Endometrium (tissue), 2 donors: Measurements from ENCODE around the gene RAB20.
"Not testable (repeated sequence)": the region's sequence is repeated elsewhere in the genome, so short reads cannot be mapped to it uniquely, and the experiment has no call there.

Source experiments
- FAIRE-seq: peaks from 2 replicates; lab custom pipeline; 2012; peaks lifted over from hg19 to GRCh38; lab: Jason Lieb, UNC
- donor health status: control.
- donor health status: control.

The RAB20 gene

DNA sequence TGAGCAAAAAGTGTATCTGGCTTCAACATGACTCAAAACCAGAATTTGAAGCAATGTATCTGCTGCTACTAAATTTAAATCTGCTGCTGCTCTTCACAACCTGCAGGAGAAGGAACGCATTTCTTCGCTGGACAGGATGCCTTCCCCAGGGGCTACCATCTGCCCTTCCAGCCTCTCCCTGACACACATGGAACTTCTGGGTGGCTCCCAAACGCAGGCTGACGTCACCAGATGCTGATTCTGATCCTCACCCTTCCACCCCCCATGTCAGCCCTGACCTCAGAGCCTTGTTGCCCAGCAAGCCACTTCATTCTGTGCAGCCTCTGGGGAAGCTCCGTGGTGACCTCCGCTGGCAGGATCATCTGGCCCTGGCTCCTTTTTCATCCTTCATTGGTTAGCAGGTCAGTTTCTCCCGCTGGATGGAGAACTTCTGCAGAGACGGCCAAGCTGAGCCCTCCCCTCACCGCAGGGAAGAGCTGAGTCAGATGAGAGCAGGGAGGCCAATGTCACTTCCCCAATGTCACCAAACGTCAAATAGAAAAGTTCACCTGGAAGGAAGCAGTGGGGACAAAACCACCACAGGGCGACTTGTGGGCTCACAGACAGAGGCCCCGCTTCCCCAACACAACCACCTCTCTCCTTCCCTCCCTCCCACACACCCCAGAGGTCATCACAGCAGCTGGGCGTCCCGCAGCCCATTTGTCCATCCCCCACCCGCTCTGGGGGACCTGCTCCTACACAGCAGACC lies 14.0 kb upstream of the RAB20 start:
- FAIRE-seq, result no peak

DNA sequence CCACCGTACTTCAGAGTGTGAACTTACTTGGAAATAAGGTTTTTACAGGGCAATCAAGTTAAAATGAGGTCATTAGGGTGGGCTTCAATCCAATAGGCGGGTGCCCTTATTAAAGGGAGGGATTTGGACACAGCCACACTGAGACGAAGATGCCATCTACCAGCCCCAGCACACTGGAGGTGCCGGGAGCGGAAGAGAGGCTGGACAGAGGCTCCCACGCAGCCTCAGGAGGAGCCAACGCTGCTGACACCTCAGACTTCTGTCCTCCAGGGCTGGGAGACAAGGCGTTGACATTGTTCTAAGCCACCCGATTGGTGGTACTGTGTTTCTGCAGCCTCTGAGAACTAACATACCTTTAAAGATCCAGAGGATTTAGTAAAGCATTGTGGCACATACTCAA lies 12.6 kb upstream of the RAB20 start:
- no peak for FAIRE-seq

DNA sequence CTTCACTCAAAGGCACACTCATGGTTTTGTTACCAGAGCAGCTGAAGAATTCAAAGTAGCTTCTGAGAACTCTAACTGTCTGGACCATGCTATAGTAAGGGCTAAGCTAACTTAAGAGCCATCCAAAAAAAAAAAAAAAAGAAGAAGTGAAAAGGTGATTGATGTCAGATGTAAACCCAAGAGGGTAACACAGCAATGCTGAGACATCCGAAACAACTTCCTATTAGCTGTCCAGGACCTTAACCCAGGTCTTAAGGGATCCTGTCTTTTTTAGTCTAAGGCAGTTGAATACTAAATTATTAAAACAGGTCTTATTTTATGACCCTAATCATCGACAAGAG lies 11.2 kb upstream of the RAB20 start:
- no peak for FAIRE-seq

GRCh38 chr13:110571896-110572777 lies 10.6 kb upstream of the RAB20 start:
- no peak for FAIRE-seq

DNA sequence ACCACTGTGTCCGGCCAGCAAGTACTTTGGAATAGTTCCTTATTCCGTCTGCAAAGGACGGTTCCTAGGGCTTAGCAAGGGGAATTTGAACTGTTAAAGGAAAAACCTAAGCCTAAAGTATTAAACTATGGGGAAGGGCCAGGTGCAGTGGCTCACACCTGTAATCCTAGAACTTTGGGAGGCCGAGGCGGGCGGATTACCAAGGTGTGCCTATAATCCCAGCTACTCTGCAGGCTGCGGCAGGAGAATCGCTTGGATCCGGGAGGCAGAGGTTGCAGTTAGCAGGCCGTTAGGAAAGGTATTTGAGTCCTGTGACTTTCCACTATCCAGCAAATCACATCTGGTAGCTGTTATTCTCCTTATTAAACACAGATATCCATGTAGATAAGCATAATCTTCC lies 9.4 kb upstream of the RAB20 start:
- FAIRE-seq, result no peak

DNA sequence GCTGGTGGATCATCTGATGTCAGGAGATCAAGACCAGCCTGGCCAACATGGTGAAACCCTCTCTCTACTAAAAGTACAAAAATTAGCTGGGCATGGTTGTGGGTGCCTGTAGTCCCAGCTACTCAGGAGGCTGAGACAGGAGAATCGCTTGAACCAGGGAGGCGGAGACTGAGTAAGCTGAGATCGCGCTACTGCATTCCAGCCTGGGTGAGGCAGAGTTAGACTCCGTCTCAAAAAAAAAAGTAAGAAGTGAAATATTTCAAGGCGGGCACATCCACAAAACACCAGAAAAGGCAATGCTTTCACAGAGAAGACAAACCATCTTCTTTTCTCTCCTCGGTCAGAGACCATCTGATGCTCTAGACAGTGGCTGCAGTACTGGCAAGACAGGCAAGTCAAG lies 8.4 kb upstream of the RAB20 start:
- not testable (repeated sequence) for FAIRE-seq

- no peak for FAIRE-seq
Observed at GRCh38 chr13:110568612-110569011, 7.1 kb upstream of the RAB20 start.

DNA sequence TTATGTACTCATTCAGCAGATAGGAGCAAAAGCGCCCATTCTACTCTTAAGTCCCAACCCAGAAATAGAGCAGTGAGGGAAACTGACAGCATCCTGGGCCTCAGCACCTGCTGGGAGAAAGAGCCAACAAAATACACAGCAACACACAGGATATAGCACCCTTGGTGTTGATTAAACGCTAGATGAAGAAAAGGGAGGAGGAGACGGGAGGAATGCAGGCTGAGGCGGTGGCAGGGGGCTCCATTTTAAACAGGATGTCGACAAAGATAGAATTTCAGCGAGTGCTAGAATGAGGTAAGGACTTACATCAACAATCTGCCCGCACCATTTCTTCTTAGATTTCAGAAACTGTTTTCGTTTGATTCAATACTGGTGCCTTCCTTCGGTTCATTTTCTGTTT lies 4.6 kb upstream of the RAB20 start:
- no peak for FAIRE-seq

DNA sequence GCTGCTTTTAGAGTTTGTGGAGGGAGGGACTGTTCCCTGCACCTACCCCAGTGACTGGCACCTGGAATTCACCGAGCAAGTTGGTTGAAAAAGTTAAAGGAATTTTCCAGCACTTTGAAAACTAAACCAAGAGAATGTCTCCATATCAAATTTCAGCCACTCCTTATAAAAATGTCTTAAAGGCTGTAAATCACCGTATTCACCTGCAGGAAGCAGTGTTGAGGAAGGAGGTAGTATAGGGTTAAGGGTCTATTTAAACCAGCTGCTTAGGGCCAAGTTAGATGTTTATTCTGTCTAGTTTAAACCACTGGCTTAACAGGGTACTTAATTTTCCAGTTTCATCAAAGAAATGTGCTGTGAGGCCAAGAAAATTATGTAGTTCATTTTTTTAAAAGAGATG lies 3.8 kb upstream of the RAB20 start:
- no peak for FAIRE-seq

GRCh38 chr13:110564472-110564985 lies 3.0 kb upstream of the RAB20 start:
- no peak for FAIRE-seq

DNA sequence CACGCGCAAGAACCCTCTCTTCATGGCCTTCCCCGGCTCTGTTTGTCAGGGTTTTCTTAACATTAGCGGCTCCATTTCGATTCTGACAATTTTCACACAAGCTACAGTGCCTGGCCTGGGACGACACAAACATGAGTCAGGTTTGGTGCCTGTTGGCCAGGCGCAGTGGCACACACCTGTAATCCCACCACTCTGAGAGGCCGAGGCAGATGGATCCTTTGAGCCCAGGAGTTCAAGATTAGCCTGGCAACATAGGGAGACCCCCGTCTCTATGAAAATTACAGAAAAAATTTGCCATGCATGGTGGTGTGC lies 1.9 kb upstream of the RAB20 start:
- FAIRE-seq, result no peak

DNA sequence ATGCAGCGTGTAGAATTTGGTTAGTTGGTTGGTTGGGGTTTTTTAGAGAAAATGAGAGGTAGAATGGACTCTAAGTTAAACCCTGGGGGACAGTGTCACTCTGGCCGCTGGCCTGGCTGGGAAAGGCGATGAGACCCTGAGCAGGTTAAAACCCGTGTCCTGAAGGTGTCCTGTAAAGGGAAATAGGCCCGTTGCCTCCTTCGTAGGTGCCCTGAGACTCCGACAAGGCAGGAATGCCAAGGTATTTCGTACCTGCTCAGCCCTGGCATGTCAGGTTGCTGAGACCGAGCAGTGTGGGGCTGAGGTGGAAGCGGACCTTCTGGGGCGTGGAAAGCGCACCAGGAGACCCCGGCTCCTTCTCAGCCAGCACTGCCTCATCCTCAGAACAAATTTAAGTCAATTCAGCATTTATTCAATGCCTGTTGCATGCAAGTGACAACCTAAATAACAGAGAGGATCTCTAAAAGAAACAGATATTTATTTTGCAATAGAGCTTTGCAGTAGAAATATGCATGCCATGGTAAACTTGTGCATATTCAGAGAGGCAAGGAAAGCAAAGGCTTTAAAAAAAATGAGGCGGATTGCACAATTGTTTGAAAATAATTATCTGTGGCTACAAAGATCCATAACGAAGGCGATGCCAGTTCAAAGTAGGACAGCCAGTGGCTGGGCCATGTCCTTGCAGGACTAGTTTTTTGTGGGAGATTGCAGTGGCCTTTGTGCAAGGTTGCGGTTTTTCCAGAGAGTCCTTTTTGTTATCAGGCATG lies 1.4 kb upstream of the RAB20 start:
- no peak for FAIRE-seq

- no peak for FAIRE-seq
Observed at GRCh38 chr13:110562036-110562597, 595 bp upstream of the RAB20 start.

DNA sequence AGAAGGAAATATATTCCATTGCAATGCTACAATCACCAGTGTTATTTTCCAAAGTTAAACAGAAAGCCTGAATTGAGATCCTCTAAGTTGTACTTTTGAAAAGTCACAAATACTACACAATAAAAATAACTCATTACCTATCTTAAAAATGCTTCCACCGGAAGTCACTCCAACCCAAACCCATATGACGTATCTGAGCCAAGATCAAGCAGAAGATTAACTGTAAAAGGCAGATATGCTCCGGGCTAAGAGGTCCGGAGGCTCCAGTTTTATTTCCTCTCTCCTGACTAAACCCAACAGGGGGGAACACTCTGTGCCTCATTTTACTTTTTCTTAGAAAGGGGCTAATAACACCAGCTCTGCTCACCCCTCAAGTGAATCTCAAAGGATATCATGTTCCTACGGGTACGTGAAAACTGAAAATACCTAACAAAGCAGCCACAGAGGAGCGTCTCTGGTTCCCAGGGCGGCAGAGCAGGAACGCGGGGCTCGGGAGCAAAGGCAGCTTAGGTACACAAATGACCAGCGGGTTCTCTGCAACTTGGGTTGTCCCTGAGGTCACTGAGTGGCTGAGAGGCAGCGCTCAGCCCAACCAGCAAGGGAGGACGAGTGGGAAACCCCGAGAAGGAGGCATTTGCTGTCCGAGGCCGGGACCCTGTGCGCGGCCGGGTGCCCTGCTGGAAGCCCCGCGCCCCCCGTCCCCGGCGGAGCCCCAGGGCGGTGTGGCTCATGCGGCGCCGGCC lies 750 bp downstream of the RAB20 start:
- FAIRE-seq, result no peak

DNA sequence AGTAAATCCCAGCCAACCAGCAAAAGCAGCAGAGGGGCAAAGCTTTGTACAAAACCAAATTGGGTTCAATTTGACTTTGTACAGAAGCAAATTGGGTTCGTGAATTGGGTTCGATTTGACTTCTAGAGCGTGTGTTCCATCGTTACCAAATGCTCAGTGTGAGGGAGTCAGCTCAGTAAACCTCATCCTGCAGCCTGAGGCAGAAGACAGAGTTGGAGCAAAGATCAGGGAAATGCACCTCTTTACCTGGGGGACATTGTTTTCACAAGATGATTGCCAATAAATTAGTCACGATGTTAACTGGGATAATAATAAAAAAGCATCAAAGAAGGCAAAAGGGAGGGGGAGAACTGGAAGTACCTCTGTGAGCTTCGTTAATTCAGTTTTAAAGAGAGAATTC lies 1.5 kb downstream of the RAB20 start:
- no peak for FAIRE-seq

DNA sequence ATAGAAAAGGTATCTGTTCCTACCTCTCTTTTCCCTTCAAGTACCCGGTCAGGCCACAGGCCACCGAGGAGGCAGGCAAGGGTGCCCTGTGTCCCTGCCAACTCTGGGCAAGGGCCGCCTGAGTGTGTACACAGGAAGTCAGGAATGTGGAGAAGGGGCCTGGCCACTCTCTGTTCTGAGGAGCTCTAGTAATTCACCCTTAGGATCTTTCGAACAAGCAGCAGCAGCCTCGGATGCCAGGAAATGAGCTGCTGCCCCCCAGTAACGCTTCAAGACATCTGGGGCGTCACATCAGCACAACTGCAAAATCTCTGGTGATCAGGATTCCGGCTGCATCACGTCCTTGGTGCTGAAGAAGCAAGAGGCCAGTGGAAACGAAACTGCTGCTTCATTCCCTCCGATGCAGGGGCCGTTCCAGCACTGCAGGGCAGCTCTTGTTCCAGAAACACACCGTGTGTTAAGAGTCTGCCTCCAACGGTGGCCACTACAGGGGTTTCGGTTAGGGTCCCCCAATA lies 2.0 kb downstream of the RAB20 start:
- no peak for FAIRE-seq

GRCh38 chr13:110557610-110558305 lies 3.8 kb downstream of the RAB20 start:
- FAIRE-seq, result no peak

DNA sequence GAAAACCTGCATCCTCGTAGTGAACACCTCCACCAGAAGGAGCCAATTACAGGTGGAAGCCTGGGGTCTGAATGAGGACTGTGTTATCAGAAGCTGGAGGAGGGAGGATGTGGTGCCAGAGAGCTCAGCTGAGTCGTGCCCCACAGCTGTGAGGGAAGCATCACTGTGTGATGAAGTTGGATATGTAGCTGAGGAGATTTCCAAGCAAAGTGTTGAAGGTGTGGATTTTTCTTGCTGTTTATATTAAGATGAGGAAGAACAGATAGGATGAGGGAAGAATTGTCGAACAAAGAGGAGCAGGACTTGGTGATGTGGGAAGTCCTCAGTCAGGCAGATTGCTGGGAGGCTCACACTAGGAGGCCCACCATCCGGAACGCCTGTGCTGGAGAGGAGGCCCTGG lies 4.4 kb downstream of the RAB20 start:
- FAIRE-seq, result no peak

DNA sequence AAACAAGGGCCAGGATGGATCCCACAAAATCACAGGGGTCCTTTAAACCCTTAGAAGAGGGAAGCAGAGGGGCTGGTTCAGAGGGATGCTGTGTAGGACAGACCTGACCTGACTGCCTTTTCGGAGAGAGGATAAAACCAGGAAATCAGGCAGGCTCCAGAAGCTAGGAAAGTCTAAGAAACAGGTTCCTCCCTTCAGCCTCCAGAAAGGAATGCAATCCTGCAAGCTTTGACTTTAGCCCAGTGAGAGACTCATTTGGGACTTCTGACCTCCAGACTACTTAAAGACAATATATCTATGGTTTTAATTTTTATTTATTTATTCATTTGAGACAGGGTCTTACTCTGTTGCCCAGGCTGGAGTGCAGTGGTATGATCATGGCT lies 5.3 kb downstream of the RAB20 start:
- FAIRE-seq, result no peak

DNA sequence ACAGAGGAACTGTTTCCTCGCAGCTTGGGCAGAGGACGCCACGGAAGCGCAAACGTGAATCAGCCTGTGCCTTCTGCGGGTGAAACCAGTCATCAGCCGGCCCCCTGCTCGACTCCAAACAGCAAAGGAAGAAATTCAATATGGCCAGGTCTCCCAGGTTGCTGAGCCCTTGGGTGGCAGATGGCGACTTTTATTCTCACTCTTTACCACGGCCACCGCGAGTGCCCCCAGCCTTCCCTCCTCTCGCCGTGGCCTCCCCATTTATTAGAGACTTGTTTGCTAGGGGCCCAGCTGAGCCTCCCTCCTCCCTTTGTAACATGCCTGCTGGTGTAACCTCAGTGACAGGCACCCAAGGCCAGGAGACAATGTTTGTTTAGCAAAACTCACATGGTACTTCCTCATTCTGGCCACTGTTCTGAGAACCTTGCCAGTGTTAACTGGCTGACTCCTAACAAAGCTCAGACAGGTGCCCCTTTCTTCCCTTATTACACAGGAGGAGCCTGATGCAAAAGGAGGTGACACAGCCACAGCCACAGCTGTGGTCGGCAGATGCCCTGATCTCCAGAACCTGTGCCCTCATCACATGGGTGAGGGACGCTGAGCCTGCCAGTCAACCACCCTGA lies 5.8 kb downstream of the RAB20 start:
- no peak for FAIRE-seq

GRCh38 chr13:110554946-110555345 lies 6.6 kb downstream of the RAB20 start:
- FAIRE-seq, result no peak
